Caco-2 (cell line): ENCODE measurements around the gene AADACL4. TPM values are rescaled to one million over a fixed set of nuclear protein-coding genes. Genes with fewer than 3 reads are reported as not detected.

Experiments
- BruUV-seq: library from RNA; stranded (reverse); fragments of 400-500 nt; replicated peaks from 2 replicates; lab custom pipeline; 2021; lab: Mats Ljungman, UMichigan
- CTCF ChIA-PET: fragments of 300-600 bp; sonication (Branson Sonifier 250); formaldehyde crosslinking; loops from one replicate; lab custom pipeline; 2022; ENCODE audit warnings: antibody characterized with exemption; lab: Charles Lee
- POLR2A ChIA-PET: fragments of 300-600 bp; sonication (Branson Sonifier 250); formaldehyde crosslinking; loops from one replicate; lab custom pipeline; 2022; ENCODE audit warnings: antibody characterized with exemption; lab: Charles Lee
- DNase-seq, 2 experiments: peaks; one replicate each; pipeline versions ENCODE4 v3.0.0 to v3.0.0-alpha.2; 2020 to 2022
- H3K27me3 ChIP-seq: replicated peaks from 2 replicates; pipeline ENCODE4 v1.6.0; 2011; ENCODE audit warnings: low read length; ENCODE audit not compliant: control insufficient read depth, insufficient read depth
- H3K36me3 ChIP-seq: 2 replicates; pipeline ENCODE4 v1.5.1; 2011; ENCODE audit warnings: low read length; ENCODE audit not compliant: control insufficient read depth, insufficient read depth
- H3K4me1 ChIP-seq: fragments of 250-450 bp; sonication (Bioruptor Pico); 2 replicates; pipeline ENCODE4 v1.5.1; 2020; ENCODE audit warnings: mild to moderate bottlenecking
- H3K4me3 ChIP-seq: 2 replicates; pipeline ENCODE4 v1.5.1; 2011; ENCODE audit warnings: low read depth, mild to moderate bottlenecking, control low read depth, low read length
- H3K9me3 ChIP-seq: fragments of 250-450 bp; sonication (Bioruptor Pico); 2 replicates; pipeline ENCODE4 v1.5.1; 2020; ENCODE audit warnings: mild to moderate bottlenecking, moderate library complexity
- H3K27ac Mint-ChIP-seq: one replicate; pipeline ENCODE4 v1.8.0; 2022; ENCODE audit warnings: mixed read lengths; ENCODE audit not compliant: unreplicated experiment
- H3K27me3 Mint-ChIP-seq: one replicate; pipeline ENCODE4 v1.8.0; 2022; ENCODE audit warnings: mixed read lengths; ENCODE audit not compliant: insufficient read depth, unreplicated experiment
- H3K36me3 Mint-ChIP-seq: one replicate; pipeline ENCODE4 v1.8.0; 2022; ENCODE audit warnings: mild to moderate bottlenecking, mixed read lengths; ENCODE audit not compliant: insufficient read depth, unreplicated experiment
- H3K4me1 Mint-ChIP-seq: one replicate; pipeline ENCODE4 v1.8.0; 2022; ENCODE audit warnings: low read depth, mixed read lengths; ENCODE audit not compliant: unreplicated experiment
- H3K4me3 Mint-ChIP-seq: one replicate; pipeline ENCODE4 v1.8.0; 2022; ENCODE audit warnings: mild to moderate bottlenecking, moderate library complexity, mixed read lengths; ENCODE audit not compliant: unreplicated experiment
- H3K9me3 Mint-ChIP-seq: one replicate; pipeline ENCODE4 v1.8.0; 2022; ENCODE audit warnings: mixed read lengths; ENCODE audit not compliant: unreplicated experiment
- CTCF ChIP-seq, 2 experiments: fragments of 200-600 bp in 1 of 2; IDR thresholded peaks; 1 replicate in 1 of 2; 2 replicates in 1 of 2; pipeline versions ENCODE4 v1.5.1 to v1.8.0; 2011 to 2022; ENCODE audit warnings: antibody characterized with exemption in 1 of 2, control low read depth in 1 of 2, inconsistent platforms in 1 of 2, low read depth in 1 of 2, low read length in 1 of 2, mild to moderate bottlenecking in 1 of 2, moderate library complexity in 1 of 2; ENCODE audit not compliant: insufficient read depth in 1 of 2, severe bottlenecking in 1 of 2, unreplicated experiment in 1 of 2
- intact Hi-C: fragments of 100-400 bp; cut with micrococcal nuclease; formaldehyde crosslinking; loops from one replicate; pipeline ENCODE4 v1.10.0; 2022; ENCODE audit not compliant: unreplicated experiment
- total RNA-seq: library from RNA; stranded (reverse); gene quantifications from 2 replicates; pipeline ENCODE4 v1.2.3, GENCODE V29; 2022

AADACL4 gene
- total RNA-seq, 1 experiment from 2014 or later: not detected

GRCh38 chr1:12614402-12615158 is 29.3 kb upstream of the AADACL4 start:
- DNase-seq: no peak
- intact Hi-C loops: loop anchor here (5.0 kb wide), 3 partner anchors 87 to 152 kb away; no protein-coding TSS in a partner anchor
- Histone ChIP-seq H3K27me3 (no peaks in the 10 kb centered on the region), H3K9me3 (no peaks in the 10 kb centered on the region), H3K4me3 (peak overlapping the region; percentile 89), H3K4me1 (peaks cover 18% of the 10 kb centered on the region), H3K36me3 (peaks cover 6% of the 10 kb centered on the region)
- H3K27me3 Mint-ChIP-seq: no peaks in the 10 kb centered on the region
- peak overlapping the region; percentile 93 for H3K4me3 Mint-ChIP-seq
- H3K9me3 Mint-ChIP-seq: no peaks in the 10 kb centered on the region
- H3K4me1 Mint-ChIP-seq: peaks cover 14% of the 10 kb centered on the region
- BruUV-seq: no TSS peak
- ChIA-PET CTCF (interaction anchor here (0.6 to 1.1 kb wide), 2 partner anchors 206 to 234 kb away, joined by 3 to 4 read pairs; no protein-coding TSS in a partner anchor), POLR2A (interaction anchor here (0.6 to 1.0 kb wide), 2 partner anchors 16 to 314 kb away, joined by 7 to 10 read pairs; no protein-coding TSS in a partner anchor)
- H3K27ac Mint-ChIP-seq: peak overlapping the region; percentile 96
- H3K36me3 Mint-ChIP-seq: peaks cover 77% of the 10 kb centered on the region
- TF ChIP-seq CTCF (IDR thresholded peaks at IDR 0.05; ENCODE audit: insufficient read depth in 1 of 2, low read depth in 1 of 2, low read length in 1 of 2, severe bottlenecking in 1 of 2, unreplicated experiment in 1 of 2): no peak

- Histone ChIP-seq H3K27me3 (no peaks in the 10 kb centered on the region), H3K4me1 (peaks cover 20% of the 10 kb centered on the region), H3K4me3 (peak overlapping the region; percentile 89), H3K9me3 (no peaks in the 10 kb centered on the region), H3K36me3 (peaks cover 6% of the 10 kb centered on the region)
- H3K4me3 Mint-ChIP-seq: peak overlapping the region; percentile 93
- peaks cover 72% of the 10 kb centered on the region for H3K36me3 Mint-ChIP-seq
- DNase-seq: no peak
- CTCF ChIA-PET: interaction anchor here (1.1 to 1.2 kb wide), 2 partner anchors 234 to 301 kb away, joined by 3 to 4 read pairs; no protein-coding TSS in a partner anchor
- no peaks in the 10 kb centered on the region for H3K9me3 Mint-ChIP-seq
- TF ChIP-seq CTCF (IDR thresholded peaks at IDR 0.05; ENCODE audit: insufficient read depth in 1 of 2, low read depth in 1 of 2, low read length in 1 of 2, severe bottlenecking in 1 of 2, unreplicated experiment in 1 of 2): no peak
- no peaks in the 10 kb centered on the region for H3K27me3 Mint-ChIP-seq
- H3K27ac Mint-ChIP-seq: peak overlapping the region; percentile 96
- no TSS peak for BruUV-seq
- H3K4me1 Mint-ChIP-seq: peaks cover 9% of the 10 kb centered on the region
- POLR2A ChIA-PET: interaction anchor here (1.0 to 1.3 kb wide), 2 partner anchors 11 to 17 kb away, joined by 4 to 7 read pairs; no protein-coding TSS in a partner anchor
- intact Hi-C loops: loop anchor here (5.0 kb wide), 3 partner anchors 88 to 153 kb away; no protein-coding TSS in a partner anchor
These were observed 28.6 kb upstream of the AADACL4 start for GRCh38 chr1:12615159-12615864.
